Spleen (tissue), 7 donors: ENCODE data around the gene TGFB1I1.

ENCODE experiments used
- CTCF ChIP-seq, 11 experiments: fragments of 200-600 bp in 7 of 11; fragments of 450-650 bp in 4 of 11; sonication (generic) in 4 of 11; IDR thresholded peaks in 8 of 11; conservative IDR thresholded peaks in 3 of 11; 1 replicate in 7 of 11; 2 replicates in 4 of 11; pipeline versions ENCODE4 v1.4.0 to v1.8.0; 2016 to 2021; ENCODE audit warnings: antibody characterized with exemption in 11 of 11, inconsistent platforms in 4 of 11, mild to moderate bottlenecking in 1 of 11
- POLR2AphosphoS5 ChIP-seq, 3 donors: sonication (generic); formaldehyde crosslinking; IDR thresholded peaks; one replicate each; pipeline ENCODE4 v1.5.1; 2017; ENCODE audit warnings: antibody characterized with exemption in 3 of 3
- donor health status: DM: no; HTN: no; CAD: no; lungs with moderate emphysema.
- donor health status: DM: no; HTN: no; CAD: no.
- donor health status: DM: no; HTN: no; CAD: no.

GRCh38 chr16:31508706-31509195 is 36.8 kb downstream of the TGFB1I1 start:
- TF ChIP-seq CTCF (IDR thresholded peaks at IDR 0.05 in 8 of 11, conservative IDR thresholded peaks at IDR 0.05 in 3 of 11): no peak
- no peak for TF ChIP-seq POLR2AphosphoS5 (IDR thresholded peaks at IDR 0.05)
